Neural cell (in vitro differentiated cells): ENCODE results near the gene NXPH2. TPM values are rescaled to one million over a fixed set of nuclear protein-coding genes. Genes with fewer than 3 reads are reported as not detected.

Experiments used
- H2AFZ ChIP-seq: fragments of 200-600, 300-800 bp; sonication (generic), shearing (Covaris generic); 2 replicates; pipeline ENCODE4 v1.6.0; 2014; ENCODE audit warnings: low read depth, mild to moderate bottlenecking, antibody characterized with exemption, low read length, moderate library complexity
- H3F3A ChIP-seq: fragments of 200-600 bp; shearing (Covaris generic); 2 replicates; pipeline ENCODE4 v1.6.1; 2016; ENCODE audit warnings: mild to moderate bottlenecking, moderate library complexity, mixed read lengths, antibody characterized with exemption, low read length; ENCODE audit not compliant: insufficient read depth, poor library complexity, severe bottlenecking
- H3K27ac ChIP-seq: fragments of 200-600, 300-800 bp; sonication (generic), shearing (Covaris generic); 2 replicates; pipeline ENCODE4 v1.5.1; 2014; ENCODE audit warnings: mild to moderate bottlenecking, low read length, moderate library complexity
- H3K27me3 ChIP-seq: fragments of 300-800, 200-600 bp; sonication (generic), shearing (Covaris generic); 2 replicates; pipeline ENCODE4 v1.6.0; 2014; ENCODE audit warnings: mild to moderate bottlenecking, low read depth, low read length, moderate library complexity; ENCODE audit not compliant: insufficient read depth
- H3K36me3 ChIP-seq: fragments of 300-800, 200-600 bp; sonication (generic), shearing (Covaris generic); 2 replicates; pipeline ENCODE4 v1.5.1; 2014; ENCODE audit warnings: mild to moderate bottlenecking, antibody characterized with exemption, low read length, moderate library complexity; ENCODE audit not compliant: insufficient read depth
- H3K4me2 ChIP-seq: fragments of 300-800, 200-600 bp; sonication (generic), shearing (Covaris generic); 2 replicates; pipeline ENCODE4 v1.6.0; 2014; ENCODE audit warnings: mild to moderate bottlenecking, low read length
- H3K4me3 ChIP-seq: fragments of 300-800, 200-600 bp; sonication (generic), shearing (Covaris generic); 2 replicates; pipeline ENCODE4 v1.5.1; 2014; ENCODE audit warnings: mild to moderate bottlenecking, low read length, moderate library complexity
- H3K79me2 ChIP-seq: fragments of 200-600 bp; shearing (Covaris generic); replicated peaks from 2 replicates; pipeline ENCODE4 v1.6.0; 2014; ENCODE audit warnings: mild to moderate bottlenecking, low read length, moderate library complexity; ENCODE audit not compliant: insufficient read depth
- H3K9ac ChIP-seq: fragments of 300-800, 200-600 bp; sonication (generic), shearing (Covaris generic); 2 replicates; pipeline ENCODE4 v1.6.1; 2016; ENCODE audit warnings: mild to moderate bottlenecking, low read length, mixed read lengths
- H3K9me2 ChIP-seq: fragments of 200-600 bp; shearing (Covaris generic); 2 replicates; pipeline ENCODE4 v1.6.1; 2016; ENCODE audit warnings: mild to moderate bottlenecking, low read length, mixed read lengths; ENCODE audit not compliant: insufficient read depth
- H3K9me3 ChIP-seq: fragments of 200-600, 300-800 bp; sonication (generic), shearing (Covaris generic); 2 replicates; pipeline ENCODE4 v1.6.1; 2016; ENCODE audit warnings: mild to moderate bottlenecking, mixed run types, low read length, moderate library complexity, mixed read lengths
- H4K20me1 ChIP-seq: fragments of 200-600 bp; shearing (Covaris generic); 2 replicates; pipeline ENCODE4 v1.6.1; 2016; ENCODE audit warnings: mild to moderate bottlenecking, mixed run types; ENCODE audit not compliant: insufficient read depth
- CTCF ChIP-seq: fragments of 450-650 bp; IDR thresholded peaks from 2 replicates; pipeline ENCODE4 v1.5.1; 2014; ENCODE audit warnings: antibody characterized with exemption, mild to moderate bottlenecking, moderate library complexity; ENCODE audit not compliant: poor library complexity, severe bottlenecking
- EP300 ChIP-seq: fragments of 450-650 bp; conservative IDR thresholded peaks from 2 replicates; pipeline ENCODE4 v1.6.1; 2014; ENCODE audit warnings: antibody characterized with exemption, mild to moderate bottlenecking, moderate library complexity; ENCODE audit not compliant: poor library complexity, severe bottlenecking
- EZH2 ChIP-seq: fragments of 200-600, 300-800 bp; shearing (Covaris generic), sonication (generic); IDR thresholded peaks from 2 replicates; pipeline ENCODE4 v1.6.1; 2014; ENCODE audit warnings: antibody characterized with exemption, low read length, borderline replicate concordance, mild to moderate bottlenecking; ENCODE audit not compliant: insufficient read depth, poor library complexity, severe bottlenecking
- MXI1 ChIP-seq: fragments of 450-650 bp; conservative IDR thresholded peaks from 2 replicates; pipeline ENCODE4 v1.6.1; 2014; ENCODE audit warnings: antibody characterized with exemption, mild to moderate bottlenecking; ENCODE audit not compliant: poor library complexity, severe bottlenecking
- POLR2AphosphoS5 ChIP-seq: IDR thresholded peaks from 2 replicates; pipeline ENCODE4 v1.6.1; 2012
- RAD21 ChIP-seq: fragments of 450-650 bp; conservative IDR thresholded peaks from 2 replicates; pipeline ENCODE4 v1.6.1; 2014; ENCODE audit warnings: antibody characterized with exemption, mild to moderate bottlenecking, moderate library complexity
- REST ChIP-seq: IDR thresholded peaks from 2 replicates; pipeline ENCODE4 v1.6.1; 2012; ENCODE audit warnings: borderline replicate concordance
- SMC3 ChIP-seq: fragments of 450-650 bp; conservative IDR thresholded peaks from 2 replicates; pipeline ENCODE4 v1.6.1; 2014; ENCODE audit warnings: antibody characterized with exemption, mild to moderate bottlenecking, moderate library complexity; ENCODE audit not compliant: poor library complexity
- TAF1 ChIP-seq: IDR thresholded peaks from 2 replicates; pipeline ENCODE4 v1.6.1; 2012; ENCODE audit warnings: low read depth
- polyA plus RNA-seq: library from polyadenylated mRNA; depleted of rRNA; stranded (reverse); fragments of >200 nt; gene quantifications from 2 replicates; pipeline ENCODE4 v1.2.3, GENCODE V29; 2014

Gene NXPH2
- polyA plus RNA-seq, 1 donor from 2014 or later: not detected

- no peaks in the 10 kb centered on the region for H3K9me3 ChIP-seq
- no peak overlapping the region for H3K4me3 ChIP-seq
- no peak overlapping the region for H3K9ac ChIP-seq
- no peaks in the 10 kb centered on the region for H4K20me1 ChIP-seq
- no peaks in the 10 kb centered on the region for H3K27me3 ChIP-seq
- no peaks in the 10 kb centered on the region for H3K79me2 ChIP-seq
- TF ChIP-seq POLR2AphosphoS5: no peak
- no peak for TF ChIP-seq EP300
- TF ChIP-seq REST: no peak
- no peak for TF ChIP-seq RAD21
- no peak overlapping the region for H3K4me2 ChIP-seq
- H2AFZ ChIP-seq: no peak overlapping the region
- H3K9me2 ChIP-seq: no peaks in the 10 kb centered on the region
- no peaks in the 10 kb centered on the region for H3K36me3 ChIP-seq
- H3K27ac ChIP-seq: no peak overlapping the region
- no peaks in the 10 kb centered on the region for H3F3A ChIP-seq
Measured at GRCh38 chr2:138707392-138708074, 72.7 kb downstream of the NXPH2 start.

DNA sequence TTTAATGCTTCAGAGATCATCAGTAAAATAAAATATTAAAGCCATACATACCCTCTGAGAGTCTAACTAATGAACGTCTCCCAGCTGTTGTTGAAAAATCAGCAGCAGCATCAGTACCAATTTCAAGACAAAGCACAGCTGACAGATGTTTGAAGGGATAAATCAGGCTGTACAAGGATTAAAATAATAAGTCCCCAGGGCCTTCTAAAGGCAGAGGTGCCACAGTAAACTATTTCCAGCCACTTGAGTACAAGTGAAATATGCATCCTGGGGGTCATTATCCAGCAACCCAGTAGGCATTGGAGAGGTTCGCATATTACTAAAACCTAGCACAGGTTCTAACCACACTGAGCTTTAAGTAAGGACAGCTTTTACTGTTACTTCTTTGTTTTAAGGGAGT is 76.9 kb downstream of the NXPH2 start:
- Histone ChIP-seq H3K27me3 (no peaks in the 10 kb centered on the region), H3F3A (no peaks in the 10 kb centered on the region), H3K9ac (no peak overlapping the region), H3K9me2 (no peaks in the 10 kb centered on the region), H3K79me2 (no peaks in the 10 kb centered on the region), H3K9me3 (no peaks in the 10 kb centered on the region), H2AFZ (no peak overlapping the region), H3K36me3 (no peaks in the 10 kb centered on the region), H3K4me2 (no peak overlapping the region), H4K20me1 (no peaks in the 10 kb centered on the region), H3K4me3 (no peak overlapping the region), H3K27ac (no peak overlapping the region)
- TF ChIP-seq RAD21 (no peak), SMC3 (no peak), MXI1 (no peak), REST (no peak)

GRCh38 chr2:138700716-138701115 is 79.5 kb downstream of the NXPH2 start:
- Histone ChIP-seq H2AFZ (no peak overlapping the region), H3K4me3 (no peak overlapping the region), H3F3A (no peaks in the 10 kb centered on the region), H3K9me2 (no peaks in the 10 kb centered on the region), H3K27me3 (no peaks in the 10 kb centered on the region), H3K27ac (no peak overlapping the region), H3K36me3 (no peaks in the 10 kb centered on the region), H3K9me3 (no peaks in the 10 kb centered on the region), H3K79me2 (no peaks in the 10 kb centered on the region), H3K9ac (no peak overlapping the region), H4K20me1 (no peaks in the 10 kb centered on the region), H3K4me2 (no peak overlapping the region)
- TF ChIP-seq POLR2AphosphoS5: no peak
- no peak for TF ChIP-seq SMC3
- TF ChIP-seq RAD21: no peak
- no peak for TF ChIP-seq CTCF
- TF ChIP-seq REST: no peak
- no peak for TF ChIP-seq EP300
- TF ChIP-seq TAF1: no peak
- TF ChIP-seq MXI1: no peak
- TF ChIP-seq EZH2: no peak
